CD14-positive monocyte (primary cell): Measurements from ENCODE around the gene AP4M1. TPM values are rescaled to one million over a fixed set of nuclear protein-coding genes. Genes with fewer than 3 reads are reported as not detected.

ENCODE experiments used
- DNase-seq, 3 donors: peaks; one replicate each; pipeline ENCODE4 v3.0.0-alpha.2; 2011 to 2022
- H2AFZ ChIP-seq: 2 replicates; pipeline ENCODE4 v1.6.0; 2012; ENCODE audit warnings: mild to moderate bottlenecking, low read depth, low read length, inconsistent platforms; ENCODE audit not compliant: insufficient read depth, poor library complexity, severe bottlenecking
- H3K27ac ChIP-seq, 2 donors: 1 replicate in 1 of 2; 2 replicates in 1 of 2; pipeline ENCODE4 v1.5.1; 2012 to 2013; ENCODE audit warnings: low read length in 2 of 2, control low read depth in 1 of 2, inconsistent platforms in 1 of 2, low read depth in 1 of 2, mild to moderate bottlenecking in 1 of 2
- H3K27me3 ChIP-seq, 2 donors: one replicate each; pipeline versions ENCODE4 v1.6.0 to v1.6.1; 2011 to 2013; ENCODE audit warnings: low read length in 2 of 2; ENCODE audit not compliant: control insufficient read depth in 2 of 2, insufficient read depth in 2 of 2
- H3K36me3 ChIP-seq, 2 donors: replicated peaks in 1 of 2; 1 replicate in 1 of 2; 2 replicates in 1 of 2; pipeline versions ENCODE4 v1.5.1 to v1.6.1; 2012 to 2013; ENCODE audit warnings: low read length in 2 of 2, control low read depth in 1 of 2, inconsistent platforms in 1 of 2, mild to moderate bottlenecking in 1 of 2; ENCODE audit not compliant: insufficient read depth in 2 of 2, control insufficient read depth in 1 of 2
- H3K4me1 ChIP-seq, 2 donors: 1 replicate in 1 of 2; 2 replicates in 1 of 2; pipeline versions ENCODE4 v1.5.1 to v1.6.1; 2012 to 2013; ENCODE audit warnings: low read length in 2 of 2, control low read depth in 1 of 2, inconsistent platforms in 1 of 2, mild to moderate bottlenecking in 1 of 2, moderate library complexity in 1 of 2; ENCODE audit not compliant: insufficient read depth in 2 of 2, control insufficient read depth in 1 of 2
- H3K4me2 ChIP-seq: replicated peaks from 2 replicates; pipeline ENCODE3; 2012; ENCODE audit warnings: low read length, moderate library complexity, mild to moderate bottlenecking; ENCODE audit not compliant: poor library complexity, severe bottlenecking; ENCODE audit errors: extremely low read depth
- H3K4me3 ChIP-seq, 3 experiments: fragments of 200-600 bp in 1 of 3; sonication (generic) in 1 of 3; replicated peaks in 1 of 3; 1 replicate in 2 of 3; 2 replicates in 1 of 3; pipeline ENCODE4 v1.5.1; 2011 to 2013; ENCODE audit warnings: low read length in 3 of 3, mild to moderate bottlenecking in 3 of 3, control low read depth in 2 of 3, low read depth in 2 of 3, inconsistent platforms in 1 of 3, moderate library complexity in 1 of 3
- H3K79me2 ChIP-seq: 2 replicates; pipeline ENCODE4 v1.6.0; 2012; ENCODE audit warnings: mild to moderate bottlenecking, control low read depth, inconsistent platforms, low read length, moderate library complexity; ENCODE audit not compliant: insufficient read depth
- H3K9ac ChIP-seq: 2 replicates; pipeline ENCODE4 v1.6.0; 2017; ENCODE audit warnings: low read length, mild to moderate bottlenecking; ENCODE audit not compliant: insufficient read depth, poor library complexity, severe bottlenecking
- H3K9me3 ChIP-seq, 2 donors: replicated peaks in 1 of 2; 1 replicate in 1 of 2; 2 replicates in 1 of 2; pipeline versions ENCODE4 v1.5.1 to v1.6.1; 2012 to 2013; ENCODE audit warnings: low read length in 2 of 2, control low read depth in 1 of 2; ENCODE audit not compliant: control insufficient read depth in 1 of 2, insufficient read depth in 1 of 2
- H4K20me1 ChIP-seq: 2 replicates; pipeline ENCODE4 v1.6.0; 2012; ENCODE audit warnings: mild to moderate bottlenecking, low read length, control low read depth, moderate library complexity; ENCODE audit not compliant: insufficient read depth
- H3K27ac Mint-ChIP-seq, 7 donors: one replicate each; pipeline ENCODE4 v1.8.0; 2020; ENCODE audit warnings: mild to moderate bottlenecking in 7 of 7, mixed read lengths in 7 of 7, moderate library complexity in 6 of 7, inconsistent platforms in 2 of 7
- H3K27me3 Mint-ChIP-seq, 3 donors: one replicate each; pipeline ENCODE4 v1.8.0; 2021 to 2022; ENCODE audit warnings: low read depth in 3 of 3, mild to moderate bottlenecking in 3 of 3, mixed read lengths in 3 of 3, moderate library complexity in 3 of 3, inconsistent platforms in 1 of 3
- H3K36me3 Mint-ChIP-seq, 2 donors: one replicate each; pipeline ENCODE4 v1.8.0; 2020; ENCODE audit warnings: mixed read lengths in 2 of 2, inconsistent platforms in 1 of 2, mild to moderate bottlenecking in 1 of 2
- H3K4me1 Mint-ChIP-seq: one replicate; pipeline ENCODE4 v1.8.0; 2020; ENCODE audit warnings: mild to moderate bottlenecking, mixed read lengths
- H3K4me3 Mint-ChIP-seq, 2 donors: one replicate each; pipeline ENCODE4 v1.8.0; 2020; ENCODE audit warnings: mild to moderate bottlenecking in 2 of 2, mixed read lengths in 2 of 2, moderate library complexity in 1 of 2
- H3K9me3 Mint-ChIP-seq, 7 donors: one replicate each; pipeline ENCODE4 v1.8.0; 2020 to 2022; ENCODE audit warnings: mixed read lengths in 7 of 7, mild to moderate bottlenecking in 6 of 7, moderate library complexity in 6 of 7, inconsistent platforms in 2 of 7
- WGBS: methylation state at CpG from one replicate; pipeline ENCODE4 v1.1.5; 2013; ENCODE audit warnings: missing lambda C conversion rate; ENCODE audit not compliant: insufficient coverage; 5-methylcytosine and 5-hydroxymethylcytosine counted together
- intact Hi-C, 2 donors: fragments of 100-400 bp; cut with micrococcal nuclease; formaldehyde crosslinking; loops; one replicate each; pipeline versions ENCODE4 v1.15.0 to v1.15.1; 2023
- polyA plus RNA-seq, 3 donors: library from polyadenylated mRNA; depleted of rRNA in 1 of 3; unstranded in 2 of 3; stranded (reverse) in 1 of 3; fragments of 300-500 nt in 2 of 3; fragments of >200 nt in 1 of 3; fragmentation: Illumina TruSeq in 2 of 3; gene quantifications; 1 replicate in 2 of 3; 2 replicates in 1 of 3; pipeline ENCODE4 v1.2.3, GENCODE V29; 2012 to 2021
- TF ChIP-seq, protein P1 (sequence below): fragments of 200-600 bp; IDR thresholded peaks from one replicate; pipeline ENCODE4 v1.8.0; 2022; ENCODE audit warnings: antibody characterized with exemption, mild to moderate bottlenecking

AP4M1 gene
- polyA plus RNA-seq, 3 donors: 10.5 to 13.1 (median 12.6) TPM

DNA sequence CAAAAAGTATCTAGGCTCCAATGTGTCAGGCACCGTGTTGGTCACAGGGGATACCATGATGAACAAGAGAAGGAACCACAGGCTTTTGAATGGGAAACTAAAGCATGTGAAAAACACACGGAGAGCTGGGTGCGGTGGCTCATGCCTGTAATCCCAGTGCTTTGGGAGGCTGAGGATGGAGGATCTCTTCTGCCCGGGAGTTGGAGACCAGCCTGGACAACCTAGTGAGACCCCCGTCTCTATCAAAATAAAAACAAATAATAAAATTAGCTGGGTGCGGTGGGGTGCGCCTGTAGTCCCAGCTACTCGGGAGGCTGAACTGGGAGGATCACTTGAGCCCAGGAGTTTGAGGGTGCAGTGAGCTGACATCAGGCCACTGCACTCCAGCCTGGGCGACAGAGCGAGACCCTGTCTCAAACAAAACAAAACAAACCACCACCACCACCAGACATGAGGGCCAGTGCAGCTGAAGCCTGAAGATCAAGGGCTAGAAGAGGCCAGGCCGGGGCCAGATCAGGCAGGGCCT is 13.3 kb upstream of the AP4M1 start:
- peak overlapping the region; percentile 94 to 96 (median 95) for H3K4me3 ChIP-seq
- H3K4me2 ChIP-seq: peak overlapping the region; percentile 98
- H3K79me2 ChIP-seq: peaks cover 12% of the 10 kb centered on the region
- Mint-ChIP-seq H3K4me3 (peak overlapping the region; percentile 87 to 92), H3K9me3 (peaks cover 0 to 2% (median 0%) of the 10 kb centered on the region in 7 donors), H3K36me3 (peaks cover 29 to 30% of the 10 kb centered on the region in 2 donors), H3K27ac (peak overlapping the region; percentile 56 to 93 (median 90)), H3K27me3 (peaks cover 4 to 8% (median 7%) of the 10 kb centered on the region in 3 donors), H3K4me1 (peaks cover 24% of the 10 kb centered on the region)
- intact Hi-C loops: loop anchor here (10.0 kb wide), 1 partner anchor 73 kb away; the partner anchor contains the start of gene ZKSCAN1 (in 2 of the 2)
- peak overlapping the region; percentile 81 for H3K9ac ChIP-seq
- H3K27ac ChIP-seq: peak overlapping the region; percentile 43 to 78
- H2AFZ ChIP-seq: peak overlapping the region; percentile 94
- TF ChIP-seq, protein P1, sequence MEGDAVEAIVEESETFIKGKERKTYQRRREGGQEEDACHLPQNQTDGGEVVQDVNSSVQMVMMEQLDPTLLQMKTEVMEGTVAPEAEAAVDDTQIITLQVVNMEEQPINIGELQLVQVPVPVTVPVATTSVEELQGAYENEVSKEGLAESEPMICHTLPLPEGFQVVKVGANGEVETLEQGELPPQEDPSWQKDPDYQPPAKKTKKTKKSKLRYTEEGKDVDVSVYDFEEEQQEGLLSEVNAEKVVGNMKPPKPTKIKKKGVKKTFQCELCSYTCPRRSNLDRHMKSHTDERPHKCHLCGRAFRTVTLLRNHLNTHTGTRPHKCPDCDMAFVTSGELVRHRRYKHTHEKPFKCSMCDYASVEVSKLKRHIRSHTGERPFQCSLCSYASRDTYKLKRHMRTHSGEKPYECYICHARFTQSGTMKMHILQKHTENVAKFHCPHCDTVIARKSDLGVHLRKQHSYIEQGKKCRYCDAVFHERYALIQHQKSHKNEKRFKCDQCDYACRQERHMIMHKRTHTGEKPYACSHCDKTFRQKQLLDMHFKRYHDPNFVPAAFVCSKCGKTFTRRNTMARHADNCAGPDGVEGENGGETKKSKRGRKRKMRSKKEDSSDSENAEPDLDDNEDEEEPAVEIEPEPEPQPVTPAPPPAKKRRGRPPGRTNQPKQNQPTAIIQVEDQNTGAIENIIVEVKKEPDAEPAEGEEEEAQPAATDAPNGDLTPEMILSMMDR: no peak
- H3K9me3 ChIP-seq: no peaks in the 10 kb centered on the region
- H3K4me1 ChIP-seq: peaks cover 23 to 34% of the 10 kb centered on the region in 2 donors
- DNase-seq: no peak
- H3K36me3 ChIP-seq: peaks cover 30% of the 10 kb centered on the region in 2 donors
- H4K20me1 ChIP-seq: no peaks in the 10 kb centered on the region
- 93% methylated on average over 6 of the region's 11 CpGs for WGBS
- no peaks in the 10 kb centered on the region for H3K27me3 ChIP-seq

GRCh38 chr7:100088621-100089457 is 12.6 kb upstream of the AP4M1 start, which contains the start of gene COPS6:
COPS6 (plus strand) TSS chr7:100088969; CDS start chr7:100088991, 22 bp downstream.
- H3K27ac ChIP-seq: peak within 1 kb of the TSS; percentile 43 to 78
- peak within 1 kb of the TSS; percentile 87 to 92 for H3K4me3 Mint-ChIP-seq
- peak within 1 kb of the TSS; percentile 98 for H3K4me2 ChIP-seq
- peak within 1 kb of the TSS; percentile 94 for H2AFZ ChIP-seq
- intact Hi-C loops: loop anchor here (10.0 kb wide), 1 partner anchor 74 kb away; the partner anchor contains the start of gene ZKSCAN1 (in 2 of the 2)
- H3K4me1 Mint-ChIP-seq: peaks cover 22% of the 10 kb centered on the region
- no peaks in the 10 kb centered on the region for H4K20me1 ChIP-seq
- peaks cover under 1 to 4% (median 4%) of the 10 kb centered on the region in 3 donors for H3K27me3 Mint-ChIP-seq
- DNase-seq: peak; percentile 60 to 81 (median 61)
- peak within 1 kb of the TSS; percentile 81 for H3K9ac ChIP-seq
- peak within 1 kb of the TSS; percentile 94 to 96 (median 95) for H3K4me3 ChIP-seq
- peaks cover 12% of the 10 kb centered on the region for H3K79me2 ChIP-seq
- peaks cover 22 to 33% of the 10 kb centered on the region in 2 donors for H3K4me1 ChIP-seq
- no peaks in the 10 kb centered on the region for H3K27me3 ChIP-seq
- H3K27ac Mint-ChIP-seq: peak within 1 kb of the TSS; percentile 78 to 93 (median 90)
- no peaks in the 10 kb centered on the region for H3K9me3 ChIP-seq
- H3K36me3 Mint-ChIP-seq: peaks cover 36 to 37% of the 10 kb centered on the region in 2 donors
- peaks cover 37% of the 10 kb centered on the region in 2 donors for H3K36me3 ChIP-seq
- 0% methylated on average over 48 of the region's 68 CpGs for WGBS
- TF ChIP-seq, protein P1: no peak
- H3K9me3 Mint-ChIP-seq: no peaks in the 10 kb centered on the region
